Small intestine (tissue), 7 donors: ENCODE results near the gene SARS2. TPM values are rescaled to one million over a fixed set of nuclear protein-coding genes. Genes with fewer than 3 reads are reported as not detected.
"Not testable (repeated sequence)": the region's sequence is repeated elsewhere in the genome, so short reads cannot be mapped to it uniquely, and the experiment has no call there.

Source experiments
- DNase-seq, 2 donors: peaks; one replicate each; pipeline versions ENCODE4 v3.0.0 to v3.0.0-alpha.2; 2013
- FAIRE-seq: peaks from 2 replicates; lab custom pipeline; 2012; peaks lifted over from hg19 to GRCh38; lab: Jason Lieb, UNC
- H3K27ac ChIP-seq, 3 donors: one replicate each; pipeline ENCODE4 v1.5.1; 2013; ENCODE audit warnings: low read length in 2 of 3, mild to moderate bottlenecking in 2 of 3, control low read depth in 1 of 3, inconsistent platforms in 1 of 3, low read depth in 1 of 3, moderate library complexity in 1 of 3
- H3K27me3 ChIP-seq, 3 donors: one replicate each; pipeline ENCODE4 v1.6.1; 2013; ENCODE audit warnings: low read length in 3 of 3, inconsistent platforms in 1 of 3; ENCODE audit not compliant: control insufficient read depth in 3 of 3, insufficient read depth in 3 of 3
- H3K36me3 ChIP-seq, 3 donors: one replicate each; pipeline ENCODE4 v1.6.1; 2013; ENCODE audit warnings: low read length in 3 of 3, inconsistent platforms in 1 of 3, low read depth in 1 of 3, mild to moderate bottlenecking in 1 of 3, moderate library complexity in 1 of 3; ENCODE audit not compliant: control insufficient read depth in 3 of 3, insufficient read depth in 2 of 3
- H3K4me1 ChIP-seq, 3 donors: one replicate each; pipeline ENCODE4 v1.6.1; 2013; ENCODE audit warnings: low read length in 2 of 3, inconsistent platforms in 1 of 3, low read depth in 1 of 3, mild to moderate bottlenecking in 1 of 3, moderate library complexity in 1 of 3; ENCODE audit not compliant: control insufficient read depth in 3 of 3, insufficient read depth in 2 of 3
- H3K4me3 ChIP-seq, 3 donors: one replicate each; pipeline ENCODE4 v1.5.1; 2013; ENCODE audit warnings: low read length in 3 of 3, control low read depth in 1 of 3, inconsistent platforms in 1 of 3, low read depth in 1 of 3, mild to moderate bottlenecking in 1 of 3, moderate library complexity in 1 of 3
- H3K9me3 ChIP-seq, 2 donors: one replicate each; pipeline ENCODE4 v1.6.1; 2013; ENCODE audit warnings: low read depth in 1 of 2, low read length in 1 of 2; ENCODE audit not compliant: control insufficient read depth in 2 of 2, insufficient read depth in 1 of 2
- WGBS, 3 donors: extraction: QIAGEN DNeasy Blood & Tissue Kit; methylation state at CpG; one replicate each; pipeline ENCODE4 v1.1.7; 2013; 5-methylcytosine and 5-hydroxymethylcytosine counted together
- polyA plus RNA-seq, 4 donors: library from polyadenylated mRNA; stranded (reverse) in 3 of 4; unstranded in 1 of 4; fragments of 200-250 nt in 3 of 4; fragments of 120-200 nt in 1 of 4; gene quantifications; one replicate each; pipeline versions ENCODE4 v1.2.1 to v1.2.3, GENCODE V29; 2013
- donor health status: healthy with polysubstance abuse.
- donor health status: control.
- donor health status: control.
- donor health status: Bipolar disorder and iron deficiency.
- donor health status: healthy.

SARS2 gene
- polyA plus RNA-seq, 4 donors, result 21.9 to 42.0 (median 27.4) TPM

DNA sequence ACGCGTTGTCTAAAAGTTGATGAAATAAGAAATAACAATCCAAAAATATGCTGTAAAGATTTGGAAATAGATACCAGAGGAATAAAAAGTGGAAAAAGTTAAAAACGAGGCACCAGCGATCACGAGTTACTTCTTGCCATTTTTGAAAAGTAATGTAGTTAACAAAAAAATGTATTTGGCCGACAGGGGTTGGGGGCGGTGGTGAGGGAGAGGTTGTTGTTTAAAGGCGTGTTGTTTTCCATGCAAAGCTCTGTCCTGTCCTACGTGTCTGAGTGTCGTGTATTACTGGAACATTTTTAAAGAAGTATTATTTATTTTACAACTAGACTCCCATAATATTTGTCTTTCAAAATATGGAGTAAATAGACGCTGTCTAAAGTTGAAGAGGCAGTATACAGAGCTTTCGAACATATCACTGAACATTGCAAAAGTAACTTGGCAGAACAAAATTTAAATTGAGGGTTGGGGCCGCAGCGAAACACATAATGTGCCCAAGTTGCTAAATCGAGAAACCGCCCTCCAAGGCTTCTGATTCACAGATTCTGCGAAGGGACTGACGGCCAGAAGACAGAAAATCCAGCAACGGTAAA, 44.2 kb upstream of the SARS2 start:
- DNase-seq (no peak), FAIRE-seq (no peak)
- H3K27me3 ChIP-seq, result peaks cover 0 to 3% (median 0%) of the 10 kb centered on the region in 3 donors
- peak overlapping the region in 2 of 3 donors; percentile 65 to 88 for H3K4me3 ChIP-seq
- peaks cover 0 to 22% (median 0%) of the 10 kb centered on the region in 3 donors for H3K36me3 ChIP-seq
- peaks cover 0 to 26% (median 5%) of the 10 kb centered on the region in 3 donors for H3K4me1 ChIP-seq
- peak overlapping the region in 2 of 3 donors; percentile 82 to 99 for H3K27ac ChIP-seq
- 42 to 63% (median 57%) methylated on average over 19 of the region's 19 CpGs for WGBS, 3 donors
- no peaks in the 10 kb centered on the region for H3K9me3 ChIP-seq

DNA sequence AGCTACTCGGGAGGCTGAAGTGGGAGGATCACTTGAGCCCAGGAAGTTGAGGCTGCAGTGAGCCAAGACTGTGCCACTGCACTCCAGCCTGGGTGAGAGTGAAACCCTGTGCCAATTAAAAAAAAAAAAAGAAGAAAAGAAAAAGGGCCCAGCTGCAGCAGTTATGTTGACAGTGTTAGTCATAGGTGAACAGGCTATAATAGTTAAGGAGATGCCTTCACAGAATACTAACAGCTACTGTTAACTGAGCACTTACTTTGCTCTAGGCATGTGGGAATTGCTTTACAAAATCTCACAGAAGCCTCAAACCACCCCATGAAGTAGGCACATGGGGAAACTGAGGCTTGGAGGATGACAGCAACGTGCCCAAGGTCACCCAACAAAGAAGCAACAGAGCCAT, 41.1 kb upstream of the SARS2 start:
- Histone ChIP-seq H3K27ac (no peak overlapping the region), H3K36me3 (peaks cover 0 to 42% (median 0%) of the 10 kb centered on the region in 3 donors), H3K4me1 (peaks cover 0 to 19% (median 5%) of the 10 kb centered on the region in 3 donors), H3K9me3 (no peaks in the 10 kb centered on the region), H3K4me3 (no peak overlapping the region), H3K27me3 (peaks cover 0 to 3% (median 0%) of the 10 kb centered on the region in 3 donors)
- DNase-seq, result no peak
- no peak for FAIRE-seq
- WGBS, 3 donors, result 79 to 88% (median 81%) methylated on average over 2 of the region's 2 CpGs

DNA sequence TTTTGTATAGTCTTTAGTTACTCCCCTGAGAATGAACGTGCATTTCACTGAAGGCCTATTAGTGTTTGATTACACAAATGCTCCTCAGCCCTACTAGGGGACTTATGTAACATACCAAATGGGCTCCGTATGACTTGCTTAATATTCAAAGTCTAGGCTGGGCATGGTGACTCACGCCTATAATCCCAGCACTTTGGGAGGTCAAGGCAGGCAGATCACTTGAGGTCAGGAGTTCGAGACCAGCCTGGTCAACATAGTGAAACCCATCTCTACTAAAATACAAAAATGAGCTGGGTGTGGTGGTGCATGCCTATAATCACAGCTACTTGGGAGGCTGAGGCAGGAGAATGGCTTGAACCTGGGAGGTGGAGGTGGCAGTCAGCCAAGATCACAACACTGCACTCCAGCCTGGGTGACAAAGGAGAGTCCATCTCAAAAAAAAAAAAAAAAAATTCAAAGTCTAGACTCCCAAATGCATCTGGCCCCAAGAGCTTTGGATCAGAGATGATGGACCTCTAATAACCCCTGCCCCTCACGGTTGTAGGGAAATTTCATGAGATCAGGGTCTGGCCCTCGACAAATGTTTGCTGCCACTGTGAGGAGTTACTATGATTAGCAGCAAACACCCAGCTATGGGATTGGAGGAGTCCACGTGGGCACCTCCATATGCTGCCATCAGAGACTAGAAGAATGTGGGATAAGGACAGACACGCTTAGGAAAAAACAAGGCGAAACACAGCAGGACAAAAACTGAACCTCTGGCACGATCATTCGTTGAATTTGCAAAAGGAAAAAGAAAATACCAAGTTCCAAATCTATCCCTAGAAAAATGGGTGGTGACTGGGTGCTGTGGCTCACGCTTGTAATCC, 40.3 kb upstream of the SARS2 start:
- no peaks in the 10 kb centered on the region for H3K27me3 ChIP-seq
- no peak overlapping the region for H3K4me3 ChIP-seq
- H3K36me3 ChIP-seq, result peaks cover 0 to 46% (median 0%) of the 10 kb centered on the region in 3 donors
- H3K9me3 ChIP-seq, result no peaks in the 10 kb centered on the region
- peaks cover 0 to 12% (median 2%) of the 10 kb centered on the region in 3 donors for H3K4me1 ChIP-seq
- H3K27ac ChIP-seq, result no peak overlapping the region
- FAIRE-seq, result no peak
- 76 to 85% (median 78%) methylated on average over 12 of the region's 12 CpGs for WGBS, 3 donors
- no peak for DNase-seq

DNA sequence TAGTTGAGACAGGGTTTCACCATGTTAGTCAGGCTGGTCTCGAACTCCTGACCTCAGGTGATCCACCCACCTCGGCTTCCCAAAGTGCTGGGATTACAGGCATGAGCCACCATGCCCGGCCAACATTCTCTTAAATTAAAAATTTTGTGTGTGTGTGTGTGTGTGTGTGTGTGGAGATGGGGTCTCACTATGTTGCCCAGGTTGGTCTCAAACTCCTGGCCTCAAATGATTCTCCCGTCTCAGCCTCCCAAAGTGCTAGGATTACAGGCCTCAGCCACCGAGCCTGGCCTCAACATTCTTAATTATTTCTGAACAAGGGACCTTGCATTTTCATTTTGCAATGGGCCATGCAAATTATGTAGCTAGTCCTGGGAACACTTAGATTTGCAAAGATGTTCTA, 35.6 kb upstream of the SARS2 start:
- not testable (repeated sequence) for H3K9me3 ChIP-seq, FAIRE-seq, H3K27ac ChIP-seq, H3K27me3 ChIP-seq, DNase-seq, H3K4me3 ChIP-seq
- Histone ChIP-seq H3K36me3 (peaks cover 0 to 64% (median 0%) of the 10 kb centered on the region in 3 donors), H3K4me1 (peaks cover 0 to 11% (median 0%) of the 10 kb centered on the region in 3 donors)
- 95 to 96% (median 95%) methylated on average over 5 of the region's 5 CpGs for WGBS, 3 donors

DNA sequence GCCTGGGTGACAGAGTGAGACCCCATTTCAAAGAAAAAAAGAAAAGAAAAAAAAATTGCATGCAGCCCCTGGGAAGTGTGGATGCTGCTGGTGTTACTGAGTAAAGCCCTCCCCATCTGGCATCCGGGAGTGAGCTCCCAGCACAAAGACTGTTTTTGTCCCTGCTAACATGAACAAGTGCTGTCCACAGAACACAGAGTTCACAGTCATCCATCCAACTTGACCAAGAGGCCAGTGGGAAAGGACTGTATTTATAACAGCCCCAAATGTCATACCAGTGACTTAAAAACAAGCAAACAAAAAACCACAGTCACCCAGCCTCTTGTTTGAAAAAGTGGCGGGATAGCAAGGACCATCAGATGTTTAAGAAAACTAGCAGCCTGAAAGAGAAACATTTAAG, 34.2 kb upstream of the SARS2 start:
- DNase-seq, result no peak
- Histone ChIP-seq H3K4me3 (no peak overlapping the region), H3K9me3 (no peaks in the 10 kb centered on the region), H3K4me1 (peaks cover 0 to 11% (median 0%) of the 10 kb centered on the region in 3 donors), H3K27ac (no peak overlapping the region), H3K27me3 (no peaks in the 10 kb centered on the region), H3K36me3 (peaks cover 0 to 53% (median 0%) of the 10 kb centered on the region in 3 donors)
- FAIRE-seq, result no peak
- WGBS, 3 donors, result 86 to 95% (median 88%) methylated on average over 2 of the region's 2 CpGs

DNA sequence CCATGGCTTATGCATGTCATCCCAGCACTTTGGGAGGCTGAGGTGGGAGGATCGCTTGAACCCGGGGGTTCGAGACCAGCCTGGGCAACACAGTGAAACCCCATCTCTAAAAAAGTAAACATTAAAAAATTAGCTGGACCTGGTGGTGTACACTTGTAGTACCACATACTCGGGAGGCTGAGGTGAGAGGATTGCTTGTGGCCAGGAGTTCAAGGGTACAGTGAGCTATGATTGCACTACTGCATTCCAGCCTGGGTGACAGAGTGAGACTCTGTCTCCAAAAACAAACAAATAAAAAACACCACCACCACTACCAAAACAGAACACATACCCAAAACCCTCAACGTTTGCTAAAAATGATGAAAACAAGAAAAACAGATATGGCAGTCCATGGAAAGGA, 29.1 kb upstream of the SARS2 start:
- Histone ChIP-seq H3K4me3 (no peak overlapping the region), H3K27me3 (no peaks in the 10 kb centered on the region), H3K4me1 (peaks cover 0 to 5% (median 0%) of the 10 kb centered on the region in 3 donors), H3K9me3 (no peaks in the 10 kb centered on the region), H3K27ac (no peak overlapping the region), H3K36me3 (peaks cover 0 to 39% (median 0%) of the 10 kb centered on the region in 3 donors)
- FAIRE-seq, result no peak
- WGBS, 3 donors, result 84 to 85% (median 85%) methylated on average over 5 of the region's 5 CpGs
- no peak for DNase-seq

DNA sequence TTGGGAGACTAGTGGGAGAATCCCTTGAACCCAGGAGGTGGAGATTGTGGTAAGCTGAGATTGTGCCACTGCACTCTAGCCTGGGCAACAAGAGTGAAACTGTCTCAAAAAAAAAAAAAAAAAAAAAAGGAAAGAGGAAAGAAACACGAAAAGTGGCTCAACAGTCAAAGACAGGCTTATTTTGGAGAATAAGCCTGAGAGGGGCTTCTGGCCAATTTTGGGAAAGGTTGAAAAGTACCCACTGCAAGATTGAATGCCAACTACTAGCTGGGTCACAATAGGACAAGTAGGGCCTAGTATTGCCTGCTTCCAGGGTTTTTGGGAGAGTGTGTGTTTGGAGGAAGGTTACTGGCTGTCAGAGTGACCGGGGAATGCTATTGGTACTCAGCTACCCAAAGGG, 27.7 kb upstream of the SARS2 start:
- H3K27ac ChIP-seq, result no peak overlapping the region
- no peak for DNase-seq
- no peaks in the 10 kb centered on the region for H3K27me3 ChIP-seq
- H3K4me1 ChIP-seq, result peaks cover 0 to 5% (median 0%) of the 10 kb centered on the region in 3 donors
- peaks cover 0 to 37% (median 0%) of the 10 kb centered on the region in 3 donors for H3K36me3 ChIP-seq
- FAIRE-seq, result no peak
- H3K4me3 ChIP-seq, result no peak overlapping the region
- no peaks in the 10 kb centered on the region for H3K9me3 ChIP-seq
- WGBS, 3 donors, result 89 to 97% (median 94%) methylated on average over 2 of the region's 2 CpGs

DNA sequence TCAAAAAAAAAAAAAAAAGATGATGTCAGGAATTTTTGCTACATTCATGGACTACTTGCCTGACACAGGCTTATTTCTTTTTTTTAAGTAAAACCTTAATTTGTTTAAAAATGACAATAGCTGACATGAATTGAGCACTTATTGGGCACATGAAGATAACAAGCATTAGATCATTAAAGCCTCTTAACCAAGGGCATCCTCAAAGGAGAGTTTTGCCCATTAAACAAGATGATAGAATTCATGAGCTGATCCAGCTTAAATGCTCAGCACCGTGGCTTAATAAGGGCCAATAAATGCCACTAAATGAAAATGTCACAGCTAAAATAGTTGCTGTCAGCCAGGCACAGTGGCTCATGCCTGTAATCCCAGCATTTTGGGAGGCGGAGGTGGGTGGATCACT, 25.7 kb upstream of the SARS2 start:
- Histone ChIP-seq H3K4me3 (no peak overlapping the region), H3K36me3 (peaks cover 0 to 40% (median 0%) of the 10 kb centered on the region in 3 donors), H3K9me3 (no peaks in the 10 kb centered on the region), H3K27ac (no peak overlapping the region), H3K4me1 (peaks cover 0 to 7% (median 0%) of the 10 kb centered on the region in 3 donors), H3K27me3 (no peaks in the 10 kb centered on the region)
- DNase-seq, result no peak
- no peak for FAIRE-seq
- WGBS, 3 donors, result 79 to 83% (median 83%) methylated on average over 2 of the region's 2 CpGs
